Stimulated activated naive CD4-positive, alpha-beta T cell (primary cell): Measurements from ENCODE around the gene CHST1.

Experiments
- DNase-seq, 6 experiments: peaks; one replicate each; lab custom pipeline; 2025; lab: John Stamatoyannopoulos, UW

The CHST1 gene

DNA sequence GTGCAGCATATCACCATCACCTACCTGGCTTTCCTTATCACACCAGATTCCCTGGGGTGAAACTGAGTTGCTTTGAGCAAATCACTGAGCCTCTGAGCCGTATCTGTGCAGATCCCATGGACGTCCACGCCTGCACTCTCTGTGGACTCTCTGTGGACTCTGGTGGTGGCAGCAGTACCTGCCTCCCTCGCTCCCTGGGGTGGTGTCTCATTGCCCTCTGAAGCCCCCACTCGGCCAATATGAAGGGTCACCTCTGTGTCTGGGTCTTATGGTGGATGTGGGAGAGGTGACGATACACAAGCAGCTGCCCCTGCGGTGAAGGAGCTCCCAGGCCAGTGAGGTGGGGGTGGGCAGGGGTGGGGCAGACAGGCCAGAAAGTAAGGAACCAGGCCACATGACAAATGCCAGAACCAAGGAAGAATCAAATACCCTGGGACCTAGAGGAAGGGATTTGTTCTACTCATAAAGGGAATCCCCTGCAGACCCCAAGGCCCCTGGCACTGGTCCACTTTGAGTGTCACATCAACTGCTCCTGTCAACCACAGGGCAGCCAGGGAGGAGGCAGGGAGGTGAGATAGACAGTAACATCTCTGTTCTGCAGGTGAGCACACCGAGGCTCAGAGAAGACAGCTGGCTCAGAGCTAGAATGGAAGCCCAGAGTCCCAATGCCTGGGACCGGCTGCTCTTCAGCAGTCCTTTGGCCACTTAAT, 9.2 kb upstream of the CHST1 start:
- DNase-seq, result no peak

DNA sequence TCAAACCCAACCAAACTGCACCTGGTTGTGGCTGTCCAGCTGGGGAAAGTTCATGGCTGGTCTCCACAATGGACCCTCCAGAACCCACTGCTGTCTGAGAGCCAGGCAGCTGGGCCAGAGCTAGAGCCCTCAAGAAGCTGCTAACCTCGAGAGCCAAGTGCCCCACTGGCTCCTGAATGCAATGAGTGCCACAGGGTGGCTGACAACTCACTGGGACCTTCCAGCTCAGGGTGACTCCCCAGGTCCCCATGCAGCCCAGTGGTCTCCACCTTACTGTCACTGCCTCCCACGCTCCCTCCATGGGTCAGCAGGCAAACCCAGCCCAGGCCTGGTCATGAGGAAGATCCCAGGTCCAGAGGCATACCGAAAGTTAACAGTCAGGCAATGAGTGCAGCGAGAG, 8.0 kb upstream of the CHST1 start:
- DNase-seq, result no peak

- no peak for DNase-seq
Observed at GRCh38 chr11:45672593-45672992, 7.2 kb upstream of the CHST1 start.

DNA sequence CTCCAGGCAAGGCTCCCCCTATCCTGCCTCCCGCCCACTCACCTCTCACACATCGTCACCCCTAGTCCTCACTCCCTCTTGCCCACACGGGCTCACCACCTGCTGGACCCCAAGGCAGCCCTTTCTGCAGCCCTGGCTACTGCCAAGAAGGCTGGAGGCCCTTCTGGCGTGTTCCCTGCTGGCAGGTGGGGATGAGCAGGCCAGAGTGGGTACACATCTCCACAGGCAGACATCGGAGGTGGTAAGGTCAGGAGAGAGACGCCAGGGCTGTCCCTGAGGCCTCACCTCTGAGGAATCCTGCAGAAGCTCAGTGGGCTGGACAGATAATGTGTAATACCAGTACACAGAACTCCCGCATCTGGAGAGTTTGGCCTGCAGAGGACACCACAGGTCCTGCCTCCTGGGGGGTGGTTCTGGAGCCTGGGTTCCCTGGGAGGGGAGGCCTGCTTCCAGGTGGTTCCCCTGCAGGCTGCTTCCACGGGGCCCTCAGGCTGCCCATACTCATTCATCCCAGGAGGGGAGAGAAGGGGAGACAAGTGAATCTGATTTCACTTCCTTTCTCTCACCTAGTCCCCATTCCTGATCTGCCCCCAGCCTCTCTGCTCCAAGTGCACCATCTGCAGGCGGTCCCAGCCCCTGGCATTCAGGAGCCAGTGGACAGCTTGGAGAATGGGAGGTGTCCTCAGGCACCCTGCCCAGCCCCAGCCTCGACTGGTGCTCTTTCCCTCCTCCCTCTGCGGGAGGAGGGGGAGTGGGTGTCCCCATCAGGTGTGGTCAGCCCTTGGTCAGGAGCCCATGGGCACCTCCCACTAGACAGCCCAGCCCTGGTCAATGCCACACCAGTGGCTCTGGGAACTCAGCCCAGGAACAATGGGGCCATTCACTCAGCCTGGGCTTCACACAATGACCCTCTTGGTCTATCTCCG, 6.1 kb upstream of the CHST1 start:
- no peak for DNase-seq

DNA sequence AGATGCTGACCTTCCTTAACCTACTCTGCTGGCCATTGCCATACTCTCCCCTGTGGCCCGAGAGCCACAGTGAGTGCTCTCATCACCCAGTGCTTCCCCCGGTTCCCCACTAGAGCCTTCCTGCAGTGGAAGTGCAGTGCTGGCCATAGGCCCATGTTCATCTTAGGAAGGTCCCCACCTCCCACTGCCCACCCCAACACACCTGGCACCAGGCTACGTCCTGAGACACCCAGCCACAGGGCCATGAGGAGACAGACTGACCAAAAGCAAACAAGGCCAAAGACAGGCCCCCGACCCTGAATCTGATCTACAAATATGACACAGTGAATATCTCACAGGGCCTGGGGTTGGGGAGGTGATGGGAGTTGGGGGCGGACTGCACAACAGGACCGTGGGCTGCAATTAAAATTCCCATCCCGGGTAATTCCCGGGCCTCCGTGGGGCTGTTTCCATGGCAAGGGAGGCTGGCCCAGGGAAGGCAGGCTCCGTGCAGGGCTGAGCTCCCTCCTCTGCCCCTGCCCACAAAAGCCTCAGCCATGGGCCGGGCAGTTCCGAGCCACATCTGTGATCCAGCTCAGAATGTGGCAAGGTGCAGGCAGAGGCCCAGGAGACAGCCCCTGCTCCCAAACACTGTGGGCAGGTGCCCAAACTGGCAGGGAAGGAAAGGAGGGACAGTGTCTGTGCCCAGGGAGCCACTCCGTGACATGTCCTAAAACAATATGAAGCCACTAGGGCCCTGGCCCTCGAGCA, 5.1 kb upstream of the CHST1 start:
- no peak for DNase-seq

- no peak for DNase-seq
Observed at GRCh38 chr11:45669956-45670355, 4.5 kb upstream of the CHST1 start.

- DNase-seq, result no peak
Observed at GRCh38 chr11:45669146-45669545, 3.7 kb upstream of the CHST1 start.

DNA sequence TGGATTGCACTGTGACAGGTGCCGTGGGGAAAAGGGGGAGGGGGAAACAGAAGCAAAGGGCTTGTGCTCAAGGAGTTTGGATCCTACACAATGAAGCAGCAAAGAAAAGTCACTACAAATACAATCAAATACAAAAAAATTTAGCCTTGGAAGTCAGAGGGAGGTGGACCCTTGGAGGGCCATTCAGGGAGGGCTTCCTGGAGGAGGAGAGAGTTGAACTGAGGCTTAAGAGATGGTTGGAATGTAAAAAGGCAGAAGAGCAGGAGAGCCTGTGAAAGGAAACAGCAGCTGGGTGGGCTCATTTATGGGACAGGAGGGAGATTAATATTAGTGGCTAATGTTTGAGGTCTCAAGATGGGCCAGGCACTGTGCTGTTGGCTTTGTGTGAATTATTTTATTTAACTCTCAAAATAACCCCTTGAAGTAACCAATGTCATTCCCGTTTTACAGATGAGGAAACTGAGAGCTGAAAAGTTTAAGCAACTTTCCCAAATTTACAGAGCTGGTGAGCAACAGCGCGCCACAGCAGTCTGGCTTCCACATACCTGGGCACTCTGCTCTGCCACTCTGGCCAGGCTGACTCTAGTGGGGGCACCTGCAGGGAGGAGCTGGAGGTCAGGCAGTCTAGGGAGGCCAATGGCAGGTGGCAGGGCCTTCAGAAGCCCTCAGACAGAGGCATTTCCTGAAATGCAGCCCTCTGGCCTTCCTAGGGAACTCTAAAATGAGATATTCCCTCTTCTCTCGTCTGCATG, 2.7 kb upstream of the CHST1 start:
- DNase-seq, result no peak

GRCh38 chr11:45666648-45667642, 1.5 kb upstream of the CHST1 start:
- DNase-seq, result no peak

- DNase-seq, result no peak
Observed at GRCh38 chr11:45665933-45666647, 668 bp upstream of the CHST1 start.

- DNase-seq, result no peak
Observed at GRCh38 chr11:45664376-45665205, 831 bp downstream of the CHST1 start.

DNA sequence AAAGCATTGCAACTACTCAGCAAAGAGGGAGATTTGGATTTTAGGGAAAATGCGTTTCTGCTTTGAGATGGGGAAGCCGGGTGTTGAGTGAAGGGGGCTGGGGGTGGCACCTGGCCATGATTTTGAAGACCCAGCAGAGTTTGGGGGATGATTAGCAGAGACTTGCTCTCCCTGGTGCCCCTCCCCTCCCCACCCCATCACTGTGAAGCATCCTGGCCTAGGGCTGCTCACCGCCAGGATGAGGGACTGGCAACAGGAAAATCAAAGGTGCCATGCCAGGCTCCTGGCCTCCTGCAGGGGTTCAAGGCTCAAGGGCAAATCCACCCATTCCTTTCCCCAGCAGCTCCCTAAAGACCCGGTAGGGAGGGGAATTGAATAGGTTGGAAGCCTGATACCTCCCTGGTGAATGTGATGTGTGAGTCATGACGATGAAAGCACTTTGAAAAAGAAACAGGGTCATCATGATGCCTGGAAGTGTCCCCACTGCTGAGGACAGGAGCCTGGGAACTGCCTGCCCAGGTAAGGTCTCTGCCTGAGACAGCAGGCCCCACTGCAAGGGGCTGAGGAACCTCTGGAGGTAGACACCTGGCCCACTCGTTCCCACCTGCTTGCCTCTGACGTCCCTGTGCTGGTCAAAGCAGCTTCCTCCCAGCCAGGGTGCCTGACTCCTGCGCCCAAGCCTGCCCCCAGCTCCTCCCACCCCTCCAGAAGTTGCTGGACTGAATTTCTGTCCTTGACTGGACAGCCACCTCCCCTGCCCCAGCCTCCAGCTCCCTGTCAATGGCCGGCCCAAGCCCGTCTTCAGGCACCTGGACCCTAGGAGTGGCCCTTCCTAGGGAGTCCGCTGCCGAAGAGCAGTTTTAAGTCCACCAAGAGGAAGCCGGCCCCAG, 1.7 kb downstream of the CHST1 start:
- no peak for DNase-seq

GRCh38 chr11:45662665-45663485, 2.5 kb downstream of the CHST1 start:
- DNase-seq, result no peak

GRCh38 chr11:45662096-45662664, 3.2 kb downstream of the CHST1 start:
- no peak for DNase-seq

GRCh38 chr11:45661439-45662055, 3.9 kb downstream of the CHST1 start:
- no peak for DNase-seq

- no peak for DNase-seq
Observed at GRCh38 chr11:45660729-45661438, 4.5 kb downstream of the CHST1 start.
